ENCODE measurements around the gene SLN. TPM values are rescaled to one million over a fixed set of nuclear protein-coding genes. Genes with fewer than 3 reads are reported as not detected.
A peak's percentile ranks its signal among the peaks of the same experiment; 100 is the strongest.

Gene SLN
- total and polyA plus RNA-seq, 9 of the 15 experiments (the other 6 are each of a cell fraction or from before 2014, with no cell fraction given): not detected

GRCh38 chr11:107757661-107758060 lies 45.8 kb upstream of the SLN start:
- intact Hi-C loops (cut with micrococcal nuclease) (no loop called here), in situ Hi-C loops (cut with MboI) (no loop called here)
- no peaks in the 10 kb centered on the region for H3K36me3 ChIP-seq (ENCODE audit: control insufficient read depth, insufficient read depth, low read length)
- TF ChIP-seq CTCF (IDR thresholded peaks at IDR 0.05 in 2 of 3, conservative IDR thresholded peaks at IDR 0.05 in 1 of 3; ENCODE audit: insufficient read depth in 2 of 3, low read depth in 1 of 3, low read length in 3 of 3) (peak in 1 of 3 experiments; percentile 18; a peak in 1 of 6 replicates), ARID4B (CRISPR knock-in tag; IDR thresholded peaks at IDR 0.05) (no peak)
- FAIRE-seq: no peak
- no TSS peak for BruUV-seq (replicated peaks)
- no peaks in the 10 kb centered on the region for H3K79me2 ChIP-seq (ENCODE audit: control insufficient read depth, insufficient read depth, low read length)
- ATAC-seq: peak; percentile 65; the same call in 2 of the 3 replicates
- H3K27me3 ChIP-seq (ENCODE audit: control insufficient read depth in 2 of 2, insufficient read depth in 2 of 2, low read length in 2 of 2): no peaks in the 10 kb centered on the region
- H2AFZ ChIP-seq (ENCODE audit: low read depth, low read length): 0 out of 2 replicates have a peak overlapping the region, but pooled peaks have one; percentile 42
- ChIA-PET POLR2A (interaction anchor here (0.6 kb wide), 1 partner anchor 71 kb away, joined by 3 read pairs; no protein-coding TSS in a partner anchor), CTCF (ENCODE audit: low intra/inter-chr PET ratio) (no interaction called here)
- H3K4me2 ChIP-seq (ENCODE audit: insufficient read depth, low read length): no peak overlapping the region
- H3K9ac ChIP-seq (ENCODE audit: insufficient read depth in 1 of 2, low read depth in 2 of 2, low read length in 2 of 2): no peak overlapping the region
- no peaks in the 10 kb centered on the region for H4K20me1 ChIP-seq (replicated peaks; ENCODE audit: control insufficient read depth, insufficient read depth, low read length)
- no peaks in the 10 kb centered on the region for H3K9me1 ChIP-seq (ENCODE audit: control insufficient read depth, insufficient read depth, low read length)
- no peak for DNase-seq (ENCODE audit: extremely low read depth in 1 of 4, low spot score in 3 of 4)
- WGBS (ENCODE audit: insufficient coverage, low coverage, missing lambda C conversion rate): 7% methylated on average over 1 of the region's 1 CpG
- H3K9me3 ChIP-seq (replicated peaks; ENCODE audit: control insufficient read depth, insufficient read depth, low read depth, low read length): no peaks in the 10 kb centered on the region
- H3K4me1 ChIP-seq (replicated peaks in 1 of 2; ENCODE audit: control insufficient read depth in 2 of 2, insufficient read depth in 2 of 2, low read length in 2 of 2): peaks cover 4 to 7% of the 10 kb centered on the region in 2 experiments; a peak in 3 of 5 replicates
- H3K27ac ChIP-seq (ENCODE audit: extremely low read depth, low read depth, low read length): no peak overlapping the region
- no peak overlapping the region for H3K4me3 ChIP-seq
